Activated naive CD4-positive, alpha-beta T cell treated with anti-CD3 and anti-CD28 coated beads for 36 hours (primary cell): ENCODE results near the gene CCDC183. TPM values are rescaled to one million over a fixed set of nuclear protein-coding genes. Genes with fewer than 3 reads are reported as not detected.

Source experiments
- CTCF ChIA-PET: fragments of 350-600 bp; sonication (Branson Sonifier 250); formaldehyde crosslinking; loops from one replicate; lab custom pipeline; 2021; ENCODE audit warnings: antibody characterized with exemption; lab: Charles Lee
- DNase-seq: peaks from one replicate; pipeline ENCODE4 v3.0.0-alpha.2; 2020
- H3K27ac Mint-ChIP-seq: one replicate; pipeline ENCODE4 v1.8.0; 2021; ENCODE audit warnings: mild to moderate bottlenecking, mixed read lengths
- H3K27me3 Mint-ChIP-seq: one replicate; pipeline ENCODE4 v1.8.0; 2021; ENCODE audit warnings: low read depth, mixed read lengths
- H3K36me3 Mint-ChIP-seq: one replicate; pipeline ENCODE4 v1.8.0; 2021; ENCODE audit warnings: low read depth, mixed read lengths
- H3K4me1 Mint-ChIP-seq: one replicate; pipeline ENCODE4 v1.8.0; 2021; ENCODE audit warnings: low read depth, mixed read lengths
- H3K4me3 Mint-ChIP-seq: one replicate; pipeline ENCODE4 v1.8.0; 2021; ENCODE audit warnings: mild to moderate bottlenecking, moderate library complexity, mixed read lengths
- H3K9me3 Mint-ChIP-seq: one replicate; pipeline ENCODE4 v1.8.0; 2021; ENCODE audit warnings: mixed read lengths
- intact Hi-C: fragments of 100-400 bp; cut with micrococcal nuclease; formaldehyde crosslinking; loops from one replicate; pipeline ENCODE4 v1.15.1; 2023
- microRNA-seq: library from miRNA; unstranded; fragments of <30 nt; microRNA quantifications from one replicate; pipeline ENCODE4 v1.2.0, GENCODE V29; 2022; ENCODE audit warnings: borderline microRNAs expressed, borderline replicate concordance
- total RNA-seq, 2 experiments: library from RNA; stranded (reverse); gene quantifications; one replicate each; pipeline ENCODE4 v1.2.3, GENCODE V29; 2021

CCDC183 gene
- total RNA-seq, 2 experiments from 2014 or later: 0.38 to 0.47 TPM

DNA sequence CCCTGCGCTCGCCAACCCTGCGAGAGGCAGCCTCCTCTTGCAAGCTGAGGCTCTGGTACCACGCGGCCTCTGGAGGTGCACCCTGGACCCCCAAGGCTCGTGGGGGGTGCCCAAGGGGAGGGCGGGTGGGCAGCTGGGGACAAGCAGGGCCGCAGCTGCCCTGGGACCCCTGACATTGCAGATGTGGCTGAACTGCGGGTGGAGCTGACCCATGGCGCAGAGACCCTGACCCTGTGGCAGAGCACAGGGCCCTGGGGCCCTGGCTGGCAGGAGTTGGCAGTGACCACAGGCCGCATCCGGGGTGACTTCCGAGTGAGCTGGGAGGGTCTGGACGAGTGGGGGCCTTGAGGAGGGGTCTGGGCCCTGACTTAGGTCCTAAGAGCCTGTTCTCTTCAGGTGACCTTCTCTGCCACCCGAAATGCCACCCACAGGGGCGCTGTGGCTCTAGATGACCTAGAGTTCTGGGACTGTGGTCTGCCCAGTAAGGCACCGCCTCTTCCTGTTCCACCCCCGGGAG, 57.5 kb downstream of the CCDC183 start:
- Mint-ChIP-seq H3K4me3 (no peak overlapping the region), H3K27ac (no peak overlapping the region), H3K9me3 (no peaks in the 10 kb centered on the region), H3K36me3 (peaks cover 2% of the 10 kb centered on the region), H3K4me1 (peaks cover 4% of the 10 kb centered on the region), H3K27me3 (no peaks in the 10 kb centered on the region)
- intact Hi-C loops: no loop called here
- DNase-seq: peak; percentile 5
- CTCF ChIA-PET: no interaction called here

GRCh38 chr9:136854113-136854841, 58.1 kb downstream of the CCDC183 start:
- DNase-seq: peak; percentile 3
- Mint-ChIP-seq H3K27me3 (no peaks in the 10 kb centered on the region), H3K9me3 (no peaks in the 10 kb centered on the region), H3K4me3 (no peak overlapping the region), H3K27ac (no peak overlapping the region), H3K36me3 (peaks cover 2% of the 10 kb centered on the region), H3K4me1 (peaks cover 4% of the 10 kb centered on the region)
- intact Hi-C loops: no loop called here
- CTCF ChIA-PET: no interaction called here

- Mint-ChIP-seq H3K36me3 (peaks cover 2% of the 10 kb centered on the region), H3K27me3 (no peaks in the 10 kb centered on the region), H3K9me3 (no peaks in the 10 kb centered on the region), H3K4me3 (no peak overlapping the region), H3K4me1 (peaks cover 2% of the 10 kb centered on the region), H3K27ac (no peak overlapping the region)
- intact Hi-C loops: no loop called here
- CTCF ChIA-PET: no interaction called here
- peak; percentile 3 for DNase-seq
These were observed 58.8 kb downstream of the CCDC183 start for GRCh38 chr9:136854842-136855460.

- no peak for DNase-seq
- Mint-ChIP-seq H3K27ac (no peak overlapping the region), H3K4me3 (no peak overlapping the region), H3K4me1 (no peaks in the 10 kb centered on the region), H3K9me3 (no peaks in the 10 kb centered on the region), H3K36me3 (no peaks in the 10 kb centered on the region), H3K27me3 (no peaks in the 10 kb centered on the region)
- CTCF ChIA-PET: no interaction called here
- intact Hi-C loops: no loop called here
These were observed 59.4 kb downstream of the CCDC183 start for GRCh38 chr9:136855461-136856078.

- Mint-ChIP-seq H3K4me1 (no peaks in the 10 kb centered on the region), H3K27ac (no peak overlapping the region), H3K4me3 (no peak overlapping the region), H3K9me3 (no peaks in the 10 kb centered on the region), H3K36me3 (no peaks in the 10 kb centered on the region), H3K27me3 (no peaks in the 10 kb centered on the region)
- CTCF ChIA-PET: no interaction called here
- intact Hi-C loops: no loop called here
- DNase-seq: peak; percentile 3
These were observed 59.9 kb downstream of the CCDC183 start for GRCh38 chr9:136856079-136856476.

- Mint-ChIP-seq H3K4me1 (no peaks in the 10 kb centered on the region), H3K36me3 (no peaks in the 10 kb centered on the region), H3K27ac (no peak overlapping the region), H3K4me3 (no peak overlapping the region), H3K9me3 (no peaks in the 10 kb centered on the region), H3K27me3 (no peaks in the 10 kb centered on the region)
- peak; percentile 2 for DNase-seq
- CTCF ChIA-PET: no interaction called here
- intact Hi-C loops: no loop called here
These were observed 60.5 kb downstream of the CCDC183 start for GRCh38 chr9:136856541-136857141.

- Mint-ChIP-seq H3K36me3 (no peaks in the 10 kb centered on the region), H3K27me3 (no peaks in the 10 kb centered on the region), H3K9me3 (no peaks in the 10 kb centered on the region), H3K4me1 (no peaks in the 10 kb centered on the region), H3K27ac (no peak overlapping the region), H3K4me3 (no peak overlapping the region)
- DNase-seq: peak; percentile 3
- intact Hi-C loops: no loop called here
- CTCF ChIA-PET: no interaction called here
These were observed 61.0 kb downstream of the CCDC183 start for GRCh38 chr9:136857166-136857565.

Small RNAs within 50 kb of the gene (microRNA-seq; reads per million reads assigned to microRNA genes)
- gene MIR4292: not detected
- not detected for gene MIR6722

Other genes starting within 250 kb of the CCDC183 start
- under 1 TPM; 0.25 to 0.52 TPM for gene EGFL7, start 133.4 kb upstream of the CCDC183 start, total RNA-seq
- gene AGPAT2, start 108.9 kb upstream of the CCDC183 start, total RNA-seq: 1 to 10 TPM; 8.7 to 9.4 TPM
- gene DIPK1B, start 83.8 kb upstream of the CCDC183 start, total RNA-seq: under 1 TPM in 1 of 2 experiments, not detected in 1; 0.10 TPM
- gene LCN10, start 53.4 kb upstream of the CCDC183 start, total RNA-seq: 1 to 10 TPM in 1 of 2 experiments, under 1 TPM in 1; 0.83 to 1.0 TPM
- gene LCN6, start 47.8 kb upstream of the CCDC183 start, total RNA-seq: not detected
- not detected for gene LCN8, start 38.1 kb upstream of the CCDC183 start, total RNA-seq
- not detected for gene LCN15, start 31.8 kb upstream of the CCDC183 start, total RNA-seq
- 10 to 100 TPM; 38.1 to 39.6 TPM for gene TMEM141, start 5.0 kb upstream of the CCDC183 start, total RNA-seq
- 10 to 100 TPM; 74.9 to 82.7 TPM for gene RABL6, start 11.6 kb downstream of the CCDC183 start, total RNA-seq
- 1 to 10 TPM; 1.7 to 2.0 TPM for gene AJM1, start 46.1 kb downstream of the CCDC183 start, total RNA-seq
- 100 to 1,000 TPM; 110 to 116 TPM for gene PHPT1, start 53.1 kb downstream of the CCDC183 start, total RNA-seq
- 10 to 100 TPM; 15.9 to 16.1 TPM for gene MAMDC4, start 56.0 kb downstream of the CCDC183 start, total RNA-seq
- gene EDF1, start 70.0 kb downstream of the CCDC183 start, total RNA-seq: 100 to 1,000 TPM; 259 to 288 TPM
- gene TRAF2, start 90.2 kb downstream of the CCDC183 start, total RNA-seq: 10 to 100 TPM; 39.7 to 41.8 TPM
- 10 to 100 TPM; 44.0 to 47.8 TPM for gene FBXW5, start 148.4 kb downstream of the CCDC183 start, total RNA-seq
- under 1 TPM in 1 of 2 experiments, not detected in 1; 0.83 TPM for gene C8G, start 148.9 kb downstream of the CCDC183 start, total RNA-seq
- gene LCN12, start 155.9 kb downstream of the CCDC183 start, total RNA-seq: 1 to 10 TPM; 1.1 to 1.9 TPM
- not detected for gene PTGDS, start 181.2 kb downstream of the CCDC183 start, total RNA-seq
- not detected for gene LCNL1, start 186.7 kb downstream of the CCDC183 start, total RNA-seq
- gene PAXX, start 196.1 kb downstream of the CCDC183 start, total RNA-seq: 10 to 100 TPM; 75.9 to 76.8 TPM
- not detected for gene CLIC3, start 200.2 kb downstream of the CCDC183 start, total RNA-seq
- gene ABCA2, start 231.9 kb downstream of the CCDC183 start, total RNA-seq: 1 to 10 TPM; 4.1 to 4.7 TPM
- not detected for gene FUT7, start 235.8 kb downstream of the CCDC183 start, total RNA-seq
- 10 to 100 TPM; 14.2 to 15.9 TPM for gene NPDC1, start 249.8 kb downstream of the CCDC183 start, total RNA-seq